ENCODE results near the gene CAPSL. TPM values are rescaled to one million over a fixed set of nuclear protein-coding genes. Genes with fewer than 3 reads are reported as not detected.
"Not testable (repeated sequence)": the region's sequence is repeated elsewhere in the genome, so short reads cannot be mapped to it uniquely, and the experiment has no call there.

Gene CAPSL
- total RNA-seq, 1 experiment from 2014 or later: not detected

GRCh38 chr5:35876922-35877321, 61.5 kb downstream of the CAPSL start:
- DNase-seq (ENCODE audit: low read depth): peak; percentile 65

GRCh38 chr5:35876454-35876853, 62.0 kb downstream of the CAPSL start:
- no peak for DNase-seq (ENCODE audit: low read depth)

DNA sequence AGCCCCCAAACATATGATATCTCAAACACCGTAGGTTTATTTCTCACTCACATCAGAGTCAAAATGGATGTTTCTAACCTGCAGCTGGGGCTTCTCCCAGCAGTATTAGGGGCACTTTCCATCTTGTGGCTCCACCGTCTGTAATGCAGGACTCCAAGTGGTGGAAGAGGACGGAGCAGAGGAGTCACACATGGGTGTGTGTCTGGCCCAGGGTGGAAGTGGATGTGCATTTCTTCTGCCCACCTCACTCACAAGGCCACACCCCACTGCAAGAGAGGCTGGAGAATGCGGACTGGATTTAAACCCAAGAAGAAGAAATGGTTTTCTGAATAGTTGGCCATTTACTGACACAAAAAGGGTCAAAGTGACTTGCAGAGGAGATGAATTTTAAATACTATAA, 67.8 kb downstream of the CAPSL start:
- no peak for DNase-seq (ENCODE audit: low read depth)

DNA sequence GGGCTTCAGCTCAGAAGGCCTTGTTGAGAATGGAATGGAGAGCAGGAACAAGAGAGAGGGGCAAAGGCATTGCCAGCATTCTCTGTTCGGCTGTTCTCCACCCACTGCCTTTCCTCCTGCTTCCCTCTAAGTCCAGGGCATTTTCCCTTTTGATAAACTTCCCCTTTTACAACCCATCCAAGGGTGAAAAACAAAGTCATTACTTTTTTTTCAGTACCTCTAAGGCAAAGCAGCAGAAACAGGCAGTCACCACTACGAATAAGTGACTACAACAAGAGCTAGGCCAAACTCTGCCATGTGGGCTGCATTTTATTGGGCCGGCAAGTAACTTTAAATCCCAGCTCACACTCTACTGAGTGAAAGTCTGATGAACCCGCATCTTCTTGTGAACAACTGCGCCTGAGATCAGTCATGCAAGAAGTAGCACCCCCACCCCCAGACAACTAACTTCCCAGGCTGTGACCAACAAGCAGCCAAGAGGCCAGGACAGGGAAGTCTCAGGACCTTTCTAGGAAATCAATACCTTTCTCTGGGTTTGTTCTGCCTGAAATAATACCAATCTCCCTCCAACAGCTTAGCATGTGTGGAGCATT, 68.6 kb downstream of the CAPSL start:
- DNase-seq (ENCODE audit: low read depth): no peak

GRCh38 chr5:35867998-35868397, 70.4 kb downstream of the CAPSL start:
- no peak for DNase-seq (ENCODE audit: low read depth)

DNA sequence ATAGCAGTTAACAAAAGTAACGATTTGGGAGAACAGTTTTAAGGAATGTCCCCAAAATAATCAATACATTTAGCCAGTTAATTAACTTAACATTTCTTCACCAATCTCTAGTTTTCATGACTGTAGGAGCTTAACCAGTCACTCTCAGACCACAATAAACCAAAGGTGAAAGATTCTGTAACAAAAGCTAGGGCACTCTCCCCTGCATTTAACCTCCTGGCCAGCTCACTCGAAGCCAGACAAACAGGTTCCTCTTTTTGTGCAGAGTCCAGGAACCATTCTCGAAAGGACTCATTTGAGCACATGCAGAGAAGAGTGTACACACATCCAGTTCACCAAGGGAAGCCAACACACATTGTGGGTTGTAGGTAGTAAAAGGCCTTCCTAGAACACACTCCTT, 75.3 kb downstream of the CAPSL start:
- no peak for DNase-seq (ENCODE audit: low read depth)

- DNase-seq (ENCODE audit: low read depth): no peak
Observed at GRCh38 chr5:35862126-35862525, 76.3 kb downstream of the CAPSL start.

DNA sequence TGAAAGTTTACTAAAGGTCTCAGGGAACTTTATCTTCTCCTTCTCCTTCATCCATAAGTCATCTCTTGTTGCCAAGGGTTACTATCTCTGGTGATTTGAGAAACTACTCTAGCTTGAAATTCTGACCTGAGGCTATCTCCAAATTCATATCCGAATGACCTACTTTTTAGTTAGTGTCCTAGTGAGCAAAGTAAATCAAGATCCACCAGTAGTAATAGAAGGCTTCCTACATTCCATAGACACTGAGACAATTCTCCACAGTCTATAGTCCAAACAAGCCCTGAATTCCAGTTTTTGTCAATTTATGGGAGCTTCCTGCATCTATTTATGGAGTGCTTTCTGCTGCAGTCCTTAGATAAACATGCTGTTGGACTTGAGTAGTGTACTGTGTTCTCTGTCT, 76.7 kb downstream of the CAPSL start:
- no peak for DNase-seq (ENCODE audit: low read depth)

GRCh38 chr5:35860686-35861085, 77.7 kb downstream of the CAPSL start:
- no peak for DNase-seq (ENCODE audit: low read depth)

- peak; percentile 69 for DNase-seq (ENCODE audit: low read depth)
Observed at GRCh38 chr5:35859101-35859661, 79.2 kb downstream of the CAPSL start.

DNA sequence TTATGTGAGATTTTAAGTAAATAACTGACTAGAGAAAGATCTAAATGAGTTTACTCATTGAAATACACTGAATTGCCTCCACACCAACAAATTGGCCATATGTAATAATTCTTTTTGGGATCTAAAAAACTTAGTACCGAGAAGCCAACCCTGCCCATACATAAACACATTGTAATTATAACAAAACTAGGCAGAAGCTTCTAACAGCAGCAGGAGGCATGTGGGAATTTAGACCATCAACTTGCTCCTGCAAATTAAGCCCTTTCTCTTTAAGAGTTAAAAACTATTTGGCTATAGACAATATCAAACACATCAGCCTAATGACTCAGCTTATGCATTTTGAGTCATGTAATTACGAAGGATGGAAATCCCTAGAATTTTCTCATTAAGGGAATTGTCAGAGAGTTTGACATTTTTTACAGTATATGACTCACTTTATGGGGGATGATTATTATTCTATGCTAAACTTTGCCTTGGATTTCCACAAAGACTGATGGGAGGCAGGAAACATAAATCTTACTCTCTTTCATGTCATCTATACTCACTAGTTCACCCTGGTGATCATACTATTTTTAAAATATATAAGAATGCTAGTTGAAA, 80.7 kb downstream of the CAPSL start:
- DNase-seq (ENCODE audit: low read depth): peak; percentile 74

DNA sequence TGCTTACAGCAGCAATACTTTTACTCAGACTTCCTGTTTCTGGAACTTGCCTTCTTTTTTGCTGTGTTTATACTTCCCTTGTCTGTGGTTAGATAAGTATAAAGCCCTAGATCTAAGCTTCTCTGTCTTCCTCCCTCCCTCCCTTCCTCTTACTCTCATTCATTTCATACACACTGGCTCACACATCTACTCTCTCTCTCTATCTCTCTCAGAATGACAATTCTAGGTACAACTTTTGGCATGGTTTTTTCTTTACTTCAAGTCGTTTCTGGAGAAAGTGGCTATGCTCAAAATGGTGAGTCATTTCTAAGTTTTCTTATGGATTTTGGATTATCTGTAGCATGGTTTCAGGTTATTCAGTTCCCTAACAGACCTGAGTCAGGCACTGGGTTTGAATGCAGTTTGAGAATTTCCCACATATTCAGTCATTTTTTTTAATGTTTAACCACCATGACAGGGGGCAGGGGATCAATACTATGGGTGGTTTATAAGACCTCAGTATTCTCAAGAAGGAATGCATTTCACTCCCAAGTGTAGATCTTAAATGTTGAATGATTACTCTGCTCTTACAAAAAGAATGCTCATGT, 81.6 kb downstream of the CAPSL start, which contains the start of gene IL7R:
Gene IL7R, plus strand, starts transcription at position 127 of the 587 bp plus-strand sequence. Its CDS starts 87 bp downstream, at position 214.
- DNase-seq (ENCODE audit: low read depth): peak; percentile 63

GRCh38 chr5:35856186-35856764, 82.1 kb downstream of the CAPSL start:
- DNase-seq (ENCODE audit: low read depth): not testable (repeated sequence)

- no peak for DNase-seq (ENCODE audit: low read depth)
Observed at GRCh38 chr5:35855187-35855586, 83.2 kb downstream of the CAPSL start.

Other genes starting within 250 kb of the CAPSL start
- gene IL7R, start 81.7 kb downstream of the CAPSL start, total RNA-seq (2014; rRNA removed; shearing (Covaris generic)): 42.5 and 45.6 TPM in 2 replicates
- gene UGT3A1, start 52.8 kb upstream of the CAPSL start, total RNA-seq (2014; rRNA removed; shearing (Covaris generic)): not detected in 2 replicates
- gene UGT3A2, start 128.3 kb upstream of the CAPSL start, total RNA-seq (2014; rRNA removed; shearing (Covaris generic)): 1.3 TPM in 1 of 2 replicates, not detected in the other
- gene LMBRD2, start 213.3 kb upstream of the CAPSL start, total RNA-seq (2014; rRNA removed; shearing (Covaris generic)): 5.3 and 6.1 TPM in 2 replicates
- gene SKP2, start 213.5 kb upstream of the CAPSL start, total RNA-seq (2014; rRNA removed; shearing (Covaris generic)): 31.2 and 33.0 TPM in 2 replicates

Measured in Daoy (cell line).